SU-DHL-6 (cell line): ENCODE results near the gene RAPGEF6.

Source experiments
- H2AFZ ChIP-seq: fragments of 200-600 bp; sonication (generic); 2 replicates; pipeline ENCODE4 v1.6.1; 2014; ENCODE audit warnings: low read depth, mild to moderate bottlenecking, moderate library complexity, mixed read lengths, antibody characterized with exemption, low read length; ENCODE audit not compliant: severe bottlenecking
- H3F3A ChIP-seq: fragments of 200-600 bp; shearing (Covaris generic); 2 replicates; pipeline ENCODE4 v1.6.0; 2016; ENCODE audit warnings: antibody characterized with exemption, mild to moderate bottlenecking; ENCODE audit not compliant: insufficient read depth
- H3K27ac ChIP-seq: fragments of 200-600 bp; sonication (generic); 2 replicates; pipeline ENCODE4 v1.5.1; 2016; ENCODE audit warnings: low read depth, mild to moderate bottlenecking, low read length, moderate library complexity, mixed read lengths
- H3K27me3 ChIP-seq: fragments of 200-600 bp; sonication (generic), shearing (Covaris generic); 2 replicates; pipeline ENCODE4 v1.6.0; 2014; ENCODE audit warnings: mild to moderate bottlenecking, low read length
- H3K36me3 ChIP-seq: fragments of 200-600 bp; sonication (generic); 2 replicates; pipeline ENCODE4 v1.6.1; 2014; ENCODE audit warnings: mild to moderate bottlenecking, low read length, mixed read lengths
- H3K4me2 ChIP-seq: fragments of 300-600, 200-600 bp; shearing (Covaris generic), sonication (generic); 2 replicates; pipeline ENCODE4 v1.6.0; 2014; ENCODE audit warnings: low read length, low read depth, mild to moderate bottlenecking; ENCODE audit not compliant: poor library complexity, severe bottlenecking
- H3K4me3 ChIP-seq: fragments of 200-600 bp; sonication (generic); 2 replicates; pipeline ENCODE4 v1.5.1; 2014; ENCODE audit warnings: antibody characterized with exemption, low read length, mild to moderate bottlenecking, mixed read lengths; ENCODE audit not compliant: insufficient read depth, poor library complexity, severe bottlenecking
- H3K79me2 ChIP-seq: fragments of 200-600 bp; sonication (generic); 2 replicates; pipeline ENCODE4 v1.6.1; 2014; ENCODE audit warnings: mild to moderate bottlenecking, low read length, moderate library complexity; ENCODE audit not compliant: insufficient read depth
- H3K9ac ChIP-seq: fragments of 200-600 bp; sonication (generic); 2 replicates; pipeline ENCODE4 v1.7.0; 2014; ENCODE audit warnings: mild to moderate bottlenecking, low read length
- H3K9me2 ChIP-seq: fragments of 200-600 bp; sonication (generic); replicated peaks from 2 replicates; pipeline ENCODE4 v1.6.1; 2014; ENCODE audit warnings: low read length; ENCODE audit not compliant: insufficient read depth
- H3K9me3 ChIP-seq: fragments of 200-600 bp; sonication (generic); 2 replicates; pipeline ENCODE4 v1.6.1; 2014; ENCODE audit warnings: low read length, mixed read lengths; ENCODE audit not compliant: insufficient read depth
- H4K20me1 ChIP-seq: fragments of 200-600 bp; sonication (generic); 2 replicates; pipeline ENCODE4 v1.6.1; 2014; ENCODE audit warnings: low read depth, mild to moderate bottlenecking, antibody characterized with exemption, low read length, moderate library complexity, mixed read lengths
- EZH2phosphoT487 ChIP-seq: fragments of 200-600 bp; sonication (generic), shearing (Covaris generic); conservative IDR thresholded peaks from 2 replicates; pipeline ENCODE4 v1.6.1; 2018; ENCODE audit warnings: mild to moderate bottlenecking, antibody characterized with exemption, low read length, moderate library complexity, mixed read lengths
- TF ChIP-seq, protein P1 (sequence below): fragments of 200-600 bp; sonication (generic); IDR thresholded peaks from one replicate; pipeline ENCODE4 v1.5.1; 2017; ENCODE audit warnings: antibody characterized with exemption, mild to moderate bottlenecking, low read length, moderate library complexity; ENCODE audit not compliant: insufficient read depth, poor library complexity, severe bottlenecking

RAPGEF6 gene

DNA sequence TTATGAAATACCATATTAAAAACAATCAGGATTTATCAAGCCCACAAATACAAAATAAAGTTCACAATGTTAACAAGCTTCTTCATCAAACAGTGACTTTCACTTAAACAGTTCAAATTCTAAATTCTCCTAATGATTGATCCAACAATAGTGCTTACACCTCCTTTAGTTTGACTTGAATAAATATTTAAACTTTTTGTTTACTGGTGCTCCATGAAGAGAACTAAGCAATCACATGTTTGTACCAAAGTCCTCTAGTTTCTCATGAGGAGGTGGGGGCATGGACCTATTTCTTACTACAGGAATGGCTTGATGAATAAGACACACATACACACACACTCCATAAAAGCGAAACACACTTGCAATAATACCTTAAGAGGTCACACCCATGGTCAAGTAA is 95.8 kb downstream of the RAPGEF6 start:
- TF ChIP-seq, protein P1, sequence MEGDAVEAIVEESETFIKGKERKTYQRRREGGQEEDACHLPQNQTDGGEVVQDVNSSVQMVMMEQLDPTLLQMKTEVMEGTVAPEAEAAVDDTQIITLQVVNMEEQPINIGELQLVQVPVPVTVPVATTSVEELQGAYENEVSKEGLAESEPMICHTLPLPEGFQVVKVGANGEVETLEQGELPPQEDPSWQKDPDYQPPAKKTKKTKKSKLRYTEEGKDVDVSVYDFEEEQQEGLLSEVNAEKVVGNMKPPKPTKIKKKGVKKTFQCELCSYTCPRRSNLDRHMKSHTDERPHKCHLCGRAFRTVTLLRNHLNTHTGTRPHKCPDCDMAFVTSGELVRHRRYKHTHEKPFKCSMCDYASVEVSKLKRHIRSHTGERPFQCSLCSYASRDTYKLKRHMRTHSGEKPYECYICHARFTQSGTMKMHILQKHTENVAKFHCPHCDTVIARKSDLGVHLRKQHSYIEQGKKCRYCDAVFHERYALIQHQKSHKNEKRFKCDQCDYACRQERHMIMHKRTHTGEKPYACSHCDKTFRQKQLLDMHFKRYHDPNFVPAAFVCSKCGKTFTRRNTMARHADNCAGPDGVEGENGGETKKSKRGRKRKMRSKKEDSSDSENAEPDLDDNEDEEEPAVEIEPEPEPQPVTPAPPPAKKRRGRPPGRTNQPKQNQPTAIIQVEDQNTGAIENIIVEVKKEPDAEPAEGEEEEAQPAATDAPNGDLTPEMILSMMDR = no peak
- no peak for TF ChIP-seq EZH2phosphoT487
- H3K9me3 ChIP-seq = no peaks in the 10 kb centered on the region
- peaks cover 11% of the 10 kb centered on the region; the same call in 1 of the 2 replicates for H3K79me2 ChIP-seq
- H3K27me3 ChIP-seq = no peaks in the 10 kb centered on the region
- peaks cover 4% of the 10 kb centered on the region; the same call in 1 of the 2 replicates for H4K20me1 ChIP-seq
- H3K4me3 ChIP-seq = no peak overlapping the region
- no peak overlapping the region for H3K27ac ChIP-seq
- H2AFZ ChIP-seq = no peak overlapping the region
- H3K9me2 ChIP-seq = no peaks in the 10 kb centered on the region
- no peaks in the 10 kb centered on the region; the same call in 1 of the 2 replicates for H3F3A ChIP-seq
- no peak overlapping the region for H3K9ac ChIP-seq
- H3K4me2 ChIP-seq = no peak overlapping the region
- H3K36me3 ChIP-seq = peaks cover 16% of the 10 kb centered on the region; the same call in 1 of the 2 replicates

DNA sequence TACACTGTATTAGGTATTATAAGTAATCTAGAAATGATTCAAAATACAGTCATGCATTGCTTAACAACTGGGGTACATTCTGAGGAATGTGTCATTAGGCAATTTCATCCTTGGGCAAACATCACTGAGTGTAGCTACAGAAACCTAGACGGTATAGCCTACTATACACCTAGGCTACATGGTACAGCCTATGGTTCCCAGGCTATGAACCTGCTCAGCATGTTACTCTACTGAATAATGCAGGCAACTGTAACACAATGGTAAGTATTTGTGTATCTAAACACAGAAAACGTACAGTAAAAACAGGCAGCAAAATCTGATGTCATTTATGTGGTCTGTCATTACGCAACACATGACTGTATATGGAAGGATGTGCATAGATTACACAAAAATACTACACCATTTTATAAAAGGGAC is 96.8 kb downstream of the RAPGEF6 start:
- Histone ChIP-seq H3K36me3 (0 out of 2 replicates have a peak, but pooled peaks cover 9% of the 10 kb centered on the region), H3K79me2 (peaks cover 17% of the 10 kb centered on the region; the same call in 1 of the 2 replicates), H3K9me2 (no peaks in the 10 kb centered on the region), H3K27ac (no peak overlapping the region), H2AFZ (no peak overlapping the region), H3F3A (peaks cover 3% of the 10 kb centered on the region; the same call in 1 of the 2 replicates), H3K9ac (no peak overlapping the region), H3K4me2 (no peak overlapping the region), H3K4me3 (no peak overlapping the region), H3K9me3 (no peaks in the 10 kb centered on the region), H4K20me1 (no peaks in the 10 kb centered on the region; the same call in 1 of the 2 replicates), H3K27me3 (no peaks in the 10 kb centered on the region)
- TF ChIP-seq, protein P1 = no peak
- TF ChIP-seq EZH2phosphoT487 = no peak

DNA sequence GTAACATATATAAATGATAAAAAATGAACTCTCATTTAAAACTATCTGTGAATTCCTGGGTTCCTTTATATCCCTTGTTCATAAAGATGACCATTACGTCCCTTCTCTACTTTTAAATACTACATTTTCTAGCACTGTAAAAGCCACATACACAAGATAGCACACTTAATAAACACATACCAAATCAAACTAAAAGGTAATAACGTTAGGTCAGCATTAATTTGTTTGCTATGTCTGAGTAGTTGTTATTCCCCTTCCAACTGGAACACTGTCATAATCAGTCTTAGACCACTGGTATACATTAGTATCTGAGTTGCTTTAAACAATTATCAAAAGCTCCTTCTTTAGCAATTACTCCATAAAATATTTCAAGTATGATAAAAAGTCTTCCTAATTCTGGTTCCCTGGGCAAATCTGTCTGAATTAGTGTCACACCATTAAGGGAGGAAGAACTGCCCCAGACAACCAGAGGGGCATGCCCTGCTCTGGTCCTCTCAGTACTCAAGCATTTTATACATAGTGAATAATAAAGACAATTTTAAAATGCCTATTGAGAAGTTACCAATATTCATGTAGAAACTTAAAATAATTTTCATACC is 98.1 kb downstream of the RAPGEF6 start:
- Histone ChIP-seq H2AFZ (no peak overlapping the region), H3K9ac (no peak overlapping the region), H3K4me2 (no peak overlapping the region), H3K79me2 (peaks cover 17% of the 10 kb centered on the region; the same call in 1 of the 2 replicates), H4K20me1 (no peaks in the 10 kb centered on the region; the same call in 1 of the 2 replicates), H3K27me3 (no peaks in the 10 kb centered on the region), H3K9me2 (no peaks in the 10 kb centered on the region), H3K4me3 (no peak overlapping the region), H3K27ac (no peak overlapping the region), H3K36me3 (0 out of 2 replicates have a peak, but pooled peaks cover 9% of the 10 kb centered on the region), H3K9me3 (no peaks in the 10 kb centered on the region), H3F3A (peaks cover 8% of the 10 kb centered on the region; the same call in 1 of the 2 replicates)
- TF ChIP-seq, protein P1 = no peak
- TF ChIP-seq EZH2phosphoT487 = no peak
